HG03439 (cell line): ENCODE measurements around the gene ZNF516.

Experiments
- ATAC-seq: cut with Tn5 transposase; IDR thresholded peaks from one replicate; pipeline ENCODE4 v1.9.1; 2021; ENCODE audit warnings: mild to moderate bottlenecking, moderate library complexity; ENCODE audit not compliant: unreplicated experiment

The ZNF516 gene

GRCh38 chr18:76442413-76443171 lies 52.5 kb downstream of the ZNF516 start:
- no peak for ATAC-seq

DNA sequence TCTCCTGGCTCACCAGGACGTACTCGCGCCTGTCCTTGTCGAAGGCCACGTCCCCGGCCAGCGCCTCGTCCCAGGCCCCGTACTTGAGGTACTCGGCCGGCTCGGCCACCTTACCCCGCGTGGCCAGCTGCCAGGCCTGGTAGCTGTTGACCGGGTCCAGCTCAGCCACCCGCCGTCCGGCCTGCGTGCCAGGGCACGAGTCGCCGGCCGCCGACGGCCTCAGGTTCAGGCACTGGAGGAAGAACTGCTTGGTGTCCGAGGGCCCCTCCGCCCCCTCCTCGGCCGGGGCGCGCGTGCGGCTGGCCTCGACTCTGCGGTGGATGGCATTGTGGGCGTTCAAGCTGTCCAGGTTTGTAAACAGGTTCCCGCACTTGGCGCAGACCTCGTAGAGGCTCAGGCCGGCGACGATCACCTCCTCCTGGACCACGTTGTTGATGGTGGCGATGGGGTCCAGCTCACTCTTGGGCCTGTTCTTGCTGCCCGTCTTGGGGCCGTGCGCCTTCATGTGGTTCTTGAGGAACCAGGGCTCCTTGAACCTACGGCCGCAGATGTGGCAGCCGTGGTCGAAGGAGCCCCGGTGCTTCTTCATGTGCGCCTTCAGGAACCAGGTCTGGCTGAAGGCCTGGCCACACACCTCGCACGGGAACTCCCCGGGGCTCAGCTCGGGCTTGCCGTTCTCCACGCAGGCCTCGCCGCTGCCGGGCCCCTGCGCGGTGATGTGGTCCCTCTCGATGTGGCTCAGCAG lies 53.2 kb downstream of the ZNF516 start:
- no peak for ATAC-seq

DNA sequence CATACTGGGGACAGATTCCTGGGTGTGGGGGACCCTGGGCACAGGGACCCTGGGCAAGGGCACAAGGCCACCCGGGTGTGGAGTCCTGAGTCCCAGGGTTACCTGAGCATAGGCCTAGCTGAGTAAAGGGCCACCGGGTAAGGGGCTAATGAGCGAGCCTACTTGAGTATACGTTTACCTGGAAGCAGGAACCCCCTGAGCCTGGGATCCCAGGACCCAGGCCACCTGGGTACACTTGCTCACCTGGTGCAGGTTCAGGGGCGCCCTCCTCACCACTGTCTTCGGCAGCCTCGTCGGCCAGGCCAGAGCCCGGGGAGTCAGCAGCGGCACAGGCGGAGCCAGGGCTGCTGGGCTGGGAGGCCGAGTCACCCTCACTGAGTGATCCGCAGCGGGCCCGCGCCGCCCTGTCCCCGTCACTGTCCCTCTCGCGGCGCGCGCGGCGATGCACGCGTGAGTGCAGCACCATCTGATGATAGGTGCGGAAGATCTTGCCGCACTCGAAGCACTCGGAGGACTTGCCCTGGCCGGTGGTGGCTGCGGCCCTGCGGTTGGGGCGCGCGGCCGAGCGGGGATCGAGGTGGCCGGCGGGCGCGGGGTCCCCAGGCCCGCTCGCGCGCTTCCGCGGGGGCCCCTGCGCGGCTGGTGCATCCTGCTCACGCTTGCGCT lies 53.9 kb downstream of the ZNF516 start:
- ATAC-seq: no peak

GRCh38 chr18:76437910-76438309 lies 57.1 kb downstream of the ZNF516 start:
- no peak for ATAC-seq

- ATAC-seq: no peak
Measured at GRCh38 chr18:76437011-76437410, 58.0 kb downstream of the ZNF516 start.

- no peak for ATAC-seq
Measured at GRCh38 chr18:76436342-76436741, 58.7 kb downstream of the ZNF516 start.

DNA sequence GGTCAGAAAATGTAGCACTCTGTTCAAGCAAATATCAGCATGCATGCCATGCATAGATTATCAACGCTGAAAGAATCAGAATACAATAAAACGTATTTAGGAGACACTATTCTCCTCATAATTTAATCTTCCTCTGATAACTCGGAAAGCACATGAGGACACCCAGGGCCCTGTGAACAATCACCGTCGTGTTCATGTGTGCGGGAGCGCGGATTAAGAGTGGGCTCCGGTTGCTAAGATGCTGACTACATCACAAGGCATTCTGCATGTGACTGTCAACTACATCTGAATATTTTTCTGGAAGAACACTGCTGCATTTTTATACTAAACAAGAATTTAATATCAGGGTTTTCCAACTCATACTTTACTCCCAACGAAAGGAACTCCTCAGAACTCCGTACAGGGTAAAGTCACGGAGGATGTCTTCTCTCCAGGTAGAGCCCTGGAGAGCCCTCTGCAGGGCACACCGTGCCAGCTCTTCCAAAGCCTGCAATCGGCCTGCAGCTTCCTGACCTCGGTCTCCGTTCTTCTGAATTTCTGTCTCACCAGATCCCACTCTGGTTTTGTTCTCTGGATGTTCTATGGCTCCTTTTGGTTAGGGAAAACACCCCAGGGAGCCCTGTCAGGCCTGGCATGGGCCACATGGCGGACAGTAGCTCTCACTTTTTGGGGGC lies 59.6 kb downstream of the ZNF516 start:
- ATAC-seq: no peak

DNA sequence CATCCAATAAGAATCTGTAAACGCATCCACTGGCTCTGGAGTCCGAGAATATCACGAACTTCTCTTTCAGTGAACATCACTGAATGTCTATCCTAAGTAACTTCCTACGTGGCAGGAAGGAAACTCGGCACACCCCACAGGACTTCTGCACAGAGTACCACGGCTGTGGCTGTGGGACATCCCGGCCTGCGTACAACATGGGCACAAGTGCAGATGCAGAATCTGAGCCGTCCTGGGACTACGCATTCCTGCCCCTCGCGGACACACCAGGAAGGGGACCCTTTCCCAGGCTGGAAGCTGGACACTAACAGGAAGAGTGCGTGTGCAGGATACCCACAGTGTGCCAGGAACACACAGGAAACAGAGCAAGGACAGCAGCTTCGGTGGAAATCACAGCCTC lies 60.6 kb downstream of the ZNF516 start:
- no peak for ATAC-seq

GRCh38 chr18:76433788-76434187 lies 61.3 kb downstream of the ZNF516 start:
- ATAC-seq: no peak

- ATAC-seq: no peak
Measured at GRCh38 chr18:76432970-76433767, 61.9 kb downstream of the ZNF516 start.

DNA sequence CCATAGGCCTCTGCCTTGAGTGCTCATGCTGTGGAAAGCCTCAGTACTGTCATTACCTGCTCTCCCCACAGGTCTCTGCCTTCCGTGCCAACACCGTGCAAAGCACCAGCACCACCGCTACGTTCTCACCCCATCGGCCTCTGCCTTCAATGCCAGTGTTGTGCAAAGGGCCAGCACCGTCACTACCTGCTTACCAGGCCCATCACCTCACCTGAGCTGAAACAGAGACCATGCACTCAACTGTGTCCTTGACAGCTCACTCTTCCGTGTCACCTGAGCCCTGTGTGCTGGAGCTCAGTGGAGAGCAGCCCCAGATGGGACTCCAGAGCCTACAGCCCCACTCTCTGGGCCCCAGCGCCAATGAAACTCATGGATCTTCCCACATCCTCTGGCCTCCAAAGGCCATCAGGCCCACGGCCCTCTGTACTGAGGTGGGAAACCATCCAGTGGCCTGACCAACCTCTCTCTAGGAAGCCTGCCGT lies 62.7 kb downstream of the ZNF516 start:
- ATAC-seq: no peak

- no peak for ATAC-seq
Measured at GRCh38 chr18:76431437-76432273, 63.4 kb downstream of the ZNF516 start.

- ATAC-seq: no peak
Measured at GRCh38 chr18:76430636-76431035, 64.4 kb downstream of the ZNF516 start.

DNA sequence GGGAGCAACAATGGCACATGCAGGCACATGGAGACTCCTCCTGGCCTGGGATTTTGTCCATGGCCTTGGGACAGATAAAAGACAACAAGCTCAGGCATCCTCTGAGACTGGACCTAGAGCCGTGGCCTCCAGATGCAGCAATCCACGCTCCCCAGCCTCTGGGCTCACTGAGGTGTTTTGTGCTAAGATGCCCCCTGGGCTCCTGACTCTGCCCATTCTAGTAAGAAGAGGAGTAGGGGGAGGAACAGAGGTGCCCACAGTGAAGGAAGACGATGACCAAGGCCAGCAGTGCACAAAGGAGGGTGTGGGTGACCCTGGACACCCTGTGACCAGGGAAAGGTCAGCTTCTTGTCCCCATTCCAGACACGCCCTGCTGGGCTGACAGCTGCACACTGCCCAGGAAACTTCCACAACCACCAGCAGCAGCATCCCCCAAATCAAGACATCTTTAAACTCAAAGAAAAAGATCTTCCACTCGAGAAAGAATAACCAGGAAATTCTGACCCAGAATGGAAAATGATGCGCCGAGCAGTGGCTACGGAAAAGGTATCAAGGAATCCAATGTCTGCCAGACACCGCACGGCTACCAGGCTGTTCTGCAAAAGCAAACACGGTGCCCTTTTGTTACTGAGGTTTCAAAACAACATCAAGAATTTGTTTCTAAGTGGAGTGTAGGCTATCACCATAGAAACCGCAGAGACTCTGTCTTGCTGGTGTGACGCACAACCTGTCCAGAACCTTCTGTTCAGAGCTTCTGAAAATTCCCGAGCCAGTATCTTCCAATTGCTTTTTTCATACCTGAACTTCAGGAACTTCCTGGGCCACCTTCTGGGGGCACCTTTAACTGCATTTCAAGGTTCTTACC lies 65.5 kb downstream of the ZNF516 start:
- ATAC-seq: no peak

DNA sequence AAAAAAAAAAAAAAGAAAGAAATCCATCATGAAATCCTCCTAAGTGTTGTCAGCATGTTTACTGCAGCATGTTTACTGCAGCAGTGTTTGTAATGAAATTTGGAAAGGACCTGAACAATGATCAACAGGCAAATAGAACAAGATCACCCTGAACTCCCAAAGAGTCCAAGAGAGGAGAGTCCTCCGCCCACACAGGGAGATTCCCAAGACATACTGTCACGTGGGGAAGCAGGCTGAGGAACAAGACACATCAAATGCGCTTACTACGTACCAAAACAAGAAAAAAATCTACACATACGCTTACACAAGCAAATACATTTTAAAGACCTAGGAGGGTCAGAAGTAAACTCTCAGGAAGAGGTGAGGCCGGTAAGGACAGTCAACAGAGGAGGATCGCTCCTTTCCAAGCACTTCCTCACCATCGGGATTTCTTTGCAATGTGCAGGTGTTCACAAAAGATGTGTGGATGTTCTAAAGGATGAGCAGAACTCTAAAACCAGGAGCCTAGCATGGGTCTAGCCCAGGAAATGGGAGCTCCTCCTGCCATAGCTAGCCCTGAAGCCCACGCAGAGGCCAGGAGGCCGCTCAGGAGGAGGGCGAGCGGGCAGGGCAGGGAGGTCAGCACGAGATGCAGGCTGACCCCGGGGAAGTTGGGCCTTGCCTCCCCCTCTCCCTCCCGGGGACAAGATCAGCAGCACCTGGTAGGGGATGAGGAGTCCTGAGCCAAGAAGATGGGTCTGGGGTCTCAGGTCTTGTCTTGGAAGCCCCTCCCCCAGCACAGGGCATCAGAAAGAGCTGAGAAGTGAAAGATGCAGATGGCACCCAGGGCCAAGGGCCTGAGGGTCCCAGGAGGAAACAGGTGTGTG lies 66.4 kb downstream of the ZNF516 start:
- no peak for ATAC-seq

- no peak for ATAC-seq
Measured at GRCh38 chr18:76426737-76427305, 68.2 kb downstream of the ZNF516 start.
